ENCODE results near the gene PHF19.

The PHF19 gene

DNA sequence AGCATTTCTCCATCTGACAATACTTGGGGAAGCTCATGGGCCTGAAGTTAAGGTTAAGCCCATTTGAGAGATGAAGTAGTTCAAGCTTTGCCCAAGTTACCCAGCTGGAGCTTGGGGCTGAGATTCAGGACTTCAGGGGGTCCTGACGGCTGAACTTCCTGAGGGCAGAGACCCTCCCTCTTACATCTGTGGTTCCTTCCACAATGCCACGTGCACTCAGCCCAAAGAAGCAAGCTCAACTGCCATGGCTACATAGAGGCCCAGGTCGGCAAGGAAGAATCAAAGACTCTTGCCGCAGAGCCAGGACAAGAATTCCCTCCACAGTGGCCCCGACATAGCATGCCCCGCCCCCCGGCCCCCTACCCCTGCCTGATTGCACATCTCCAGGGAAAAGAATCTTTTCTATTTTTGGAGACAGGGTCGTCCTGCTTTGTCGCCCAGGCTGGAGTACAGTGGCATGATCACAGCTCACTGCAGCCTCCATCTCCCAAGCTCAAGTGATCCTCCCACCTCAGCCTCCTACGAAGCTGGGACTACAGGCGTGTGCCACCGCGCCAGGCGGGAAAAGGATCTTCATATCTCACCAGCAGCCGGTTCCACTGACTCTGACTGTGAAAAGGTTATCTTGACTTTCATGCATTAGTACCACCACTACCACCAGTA is 9.2 kb downstream of the PHF19 start:
- peaks cover 31% of the 10 kb centered on the region for H3F3A ChIP-seq (ENCODE audit: insufficient read depth)
- no peaks in the 10 kb centered on the region for H3K79me2 ChIP-seq (ENCODE audit: insufficient read depth, low read length)
- H3K27me3 ChIP-seq (ENCODE audit: low read length), result no peaks in the 10 kb centered on the region
- H4K20me1 ChIP-seq (ENCODE audit: low read depth, low read length), result no peaks in the 10 kb centered on the region
- H3K4me3 ChIP-seq (ENCODE audit: insufficient read depth, low read length, poor library complexity, severe bottlenecking), result no peak overlapping the region
- peaks cover 7% of the 10 kb centered on the region for H3K36me3 ChIP-seq (ENCODE audit: low read length)
- TF ChIP-seq, protein P1, sequence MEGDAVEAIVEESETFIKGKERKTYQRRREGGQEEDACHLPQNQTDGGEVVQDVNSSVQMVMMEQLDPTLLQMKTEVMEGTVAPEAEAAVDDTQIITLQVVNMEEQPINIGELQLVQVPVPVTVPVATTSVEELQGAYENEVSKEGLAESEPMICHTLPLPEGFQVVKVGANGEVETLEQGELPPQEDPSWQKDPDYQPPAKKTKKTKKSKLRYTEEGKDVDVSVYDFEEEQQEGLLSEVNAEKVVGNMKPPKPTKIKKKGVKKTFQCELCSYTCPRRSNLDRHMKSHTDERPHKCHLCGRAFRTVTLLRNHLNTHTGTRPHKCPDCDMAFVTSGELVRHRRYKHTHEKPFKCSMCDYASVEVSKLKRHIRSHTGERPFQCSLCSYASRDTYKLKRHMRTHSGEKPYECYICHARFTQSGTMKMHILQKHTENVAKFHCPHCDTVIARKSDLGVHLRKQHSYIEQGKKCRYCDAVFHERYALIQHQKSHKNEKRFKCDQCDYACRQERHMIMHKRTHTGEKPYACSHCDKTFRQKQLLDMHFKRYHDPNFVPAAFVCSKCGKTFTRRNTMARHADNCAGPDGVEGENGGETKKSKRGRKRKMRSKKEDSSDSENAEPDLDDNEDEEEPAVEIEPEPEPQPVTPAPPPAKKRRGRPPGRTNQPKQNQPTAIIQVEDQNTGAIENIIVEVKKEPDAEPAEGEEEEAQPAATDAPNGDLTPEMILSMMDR (IDR thresholded peaks at IDR 0.05; ENCODE audit: insufficient read depth, low read length, poor library complexity, severe bottlenecking), result no peak
- TF ChIP-seq EZH2phosphoT487 (conservative IDR thresholded peaks at IDR 0.05; ENCODE audit: low read length), result no peak
- H2AFZ ChIP-seq (ENCODE audit: low read depth, low read length, severe bottlenecking), result no peak overlapping the region
- H3K9me3 ChIP-seq (ENCODE audit: insufficient read depth, low read length), result no peaks in the 10 kb centered on the region
- peak overlapping the region; percentile 62 for H3K4me2 ChIP-seq (ENCODE audit: low read depth, low read length, poor library complexity, severe bottlenecking)
- peak overlapping the region; percentile 40; the same call in 1 of the 2 replicates for H3K9ac ChIP-seq (ENCODE audit: low read length)
- 0 out of 2 replicates have a peak overlapping the region, but pooled peaks have one; percentile 42 for H3K27ac ChIP-seq (ENCODE audit: low read depth, low read length)
- H3K9me2 ChIP-seq (replicated peaks; ENCODE audit: insufficient read depth, low read length), result no peaks in the 10 kb centered on the region

GRCh38 chr9:120866651-120867050 is 10.3 kb downstream of the PHF19 start:
- TF ChIP-seq, protein P1 (IDR thresholded peaks at IDR 0.05; ENCODE audit: insufficient read depth, low read length, poor library complexity, severe bottlenecking), result no peak
- no peak for TF ChIP-seq EZH2phosphoT487 (conservative IDR thresholded peaks at IDR 0.05; ENCODE audit: low read length)
- Histone ChIP-seq H3F3A (ENCODE audit: insufficient read depth) (peaks cover 22% of the 10 kb centered on the region), H3K9ac (ENCODE audit: low read length) (no peak overlapping the region), H3K79me2 (ENCODE audit: insufficient read depth, low read length) (no peaks in the 10 kb centered on the region), H3K9me2 (replicated peaks; ENCODE audit: insufficient read depth, low read length) (no peaks in the 10 kb centered on the region), H3K9me3 (ENCODE audit: insufficient read depth, low read length) (no peaks in the 10 kb centered on the region), H3K36me3 (ENCODE audit: low read length) (peaks cover 7% of the 10 kb centered on the region), H3K27ac (ENCODE audit: low read depth, low read length) (no peak overlapping the region), H4K20me1 (ENCODE audit: low read depth, low read length) (no peaks in the 10 kb centered on the region), H3K27me3 (ENCODE audit: low read length) (no peaks in the 10 kb centered on the region), H3K4me3 (ENCODE audit: insufficient read depth, low read length, poor library complexity, severe bottlenecking) (no peak overlapping the region), H3K4me2 (ENCODE audit: low read depth, low read length, poor library complexity, severe bottlenecking) (no peak overlapping the region), H2AFZ (ENCODE audit: low read depth, low read length, severe bottlenecking) (no peak overlapping the region)

- Histone ChIP-seq H3K9ac (ENCODE audit: low read length) (no peak overlapping the region), H3K79me2 (ENCODE audit: insufficient read depth, low read length) (no peaks in the 10 kb centered on the region), H3K9me3 (ENCODE audit: insufficient read depth, low read length) (no peaks in the 10 kb centered on the region), H3K36me3 (ENCODE audit: low read length) (no peaks in the 10 kb centered on the region; the same call in 1 of the 2 replicates), H3K27me3 (ENCODE audit: low read length) (no peaks in the 10 kb centered on the region), H4K20me1 (ENCODE audit: low read depth, low read length) (no peaks in the 10 kb centered on the region), H3K27ac (ENCODE audit: low read depth, low read length) (no peak overlapping the region), H2AFZ (ENCODE audit: low read depth, low read length, severe bottlenecking) (no peak overlapping the region), H3K4me3 (ENCODE audit: insufficient read depth, low read length, poor library complexity, severe bottlenecking) (no peak overlapping the region), H3F3A (ENCODE audit: insufficient read depth) (peaks cover 14% of the 10 kb centered on the region), H3K9me2 (replicated peaks; ENCODE audit: insufficient read depth, low read length) (no peaks in the 10 kb centered on the region), H3K4me2 (ENCODE audit: low read depth, low read length, poor library complexity, severe bottlenecking) (no peak overlapping the region)
- TF ChIP-seq, protein P1 (IDR thresholded peaks at IDR 0.05; ENCODE audit: insufficient read depth, low read length, poor library complexity, severe bottlenecking), result no peak
- no peak for TF ChIP-seq EZH2phosphoT487 (conservative IDR thresholded peaks at IDR 0.05; ENCODE audit: low read length)
Observed at GRCh38 chr9:120865809-120866208, 11.2 kb downstream of the PHF19 start.

Data from SU-DHL-6 (cell line).